Middle frontal gyrus (tissue), 1 donor: ENCODE measurements around the gene UNC93B1.
"Not testable (repeated sequence)": the region's sequence is repeated elsewhere in the genome, so short reads cannot be mapped to it uniquely, and the experiment has no call there.

Experiments
- DNase-seq: peaks from one replicate; pipeline ENCODE4 v3.0.0-alpha.2; 2015; ENCODE audit warnings: low spot score; ENCODE audit errors: extremely low spot score

Gene UNC93B1

GRCh38 chr11:67994387-67994786 lies 9.5 kb downstream of the UNC93B1 start:
- DNase-seq = not testable (repeated sequence)

DNA sequence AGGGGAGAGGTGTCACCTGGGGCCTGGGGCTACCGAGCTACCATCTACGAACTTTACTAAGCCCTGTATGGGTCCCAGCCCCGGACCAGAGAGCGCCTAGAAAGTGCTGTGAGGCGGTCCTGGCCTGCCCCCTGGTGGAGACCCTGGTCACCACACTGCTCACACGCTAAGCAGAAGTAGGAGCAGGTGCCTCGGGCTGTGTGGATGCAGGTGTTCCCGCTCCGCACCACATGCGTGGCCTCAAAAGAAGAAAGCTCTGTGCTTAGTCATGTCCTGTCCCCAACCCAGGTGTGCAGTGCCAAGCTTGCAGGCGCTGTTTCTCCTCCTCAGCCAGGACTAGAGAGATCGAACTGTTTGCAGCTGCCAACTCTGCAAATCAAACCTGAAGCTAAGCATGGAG lies 10.1 kb downstream of the UNC93B1 start:
- DNase-seq = not testable (repeated sequence)

- not testable (repeated sequence) for DNase-seq
Measured at GRCh38 chr11:67991347-67992121, 12.4 kb downstream of the UNC93B1 start.

DNA sequence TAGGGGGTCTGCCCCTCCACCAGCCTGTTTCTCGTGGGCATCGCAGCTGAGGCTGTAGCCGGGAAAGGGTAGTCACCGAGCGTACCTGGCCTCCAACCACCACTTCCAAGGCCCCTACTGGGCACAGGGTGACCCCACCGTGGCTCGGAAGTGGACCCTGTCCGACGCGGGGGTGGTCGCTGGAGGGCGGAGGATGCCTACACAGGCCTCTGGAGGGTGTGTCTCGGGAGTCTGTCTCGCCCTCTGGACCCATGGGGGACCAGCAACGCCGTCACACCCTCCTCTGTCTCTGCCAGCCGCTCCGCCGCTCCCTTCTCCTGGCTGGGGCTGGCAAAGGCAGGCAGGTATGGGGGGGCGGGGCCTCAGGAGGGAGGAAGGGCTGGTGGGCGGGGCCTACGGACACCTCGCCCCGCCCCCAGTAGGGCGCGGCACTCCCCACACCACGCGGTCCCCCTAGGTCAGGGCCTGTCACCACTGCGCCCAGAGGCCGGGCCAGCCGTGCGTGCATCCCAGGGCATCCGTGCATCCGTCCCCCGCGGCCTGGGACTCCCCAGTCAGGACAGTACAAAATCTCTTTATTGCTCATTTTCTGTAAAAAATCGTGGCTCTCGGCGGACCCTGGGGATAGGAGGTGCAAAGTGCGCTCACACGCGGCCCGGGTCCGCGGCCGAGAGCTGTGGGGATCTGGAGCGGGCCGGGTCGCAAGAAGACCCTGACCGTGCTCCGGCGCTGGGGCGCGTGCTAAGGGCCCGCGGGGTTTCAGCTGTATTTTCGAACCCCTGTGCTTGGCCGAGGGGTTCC lies 13.2 kb downstream of the UNC93B1 start:
- DNase-seq = not testable (repeated sequence)

GRCh38 chr11:67985302-67985701 lies 18.6 kb downstream of the UNC93B1 start:
- not testable (repeated sequence) for DNase-seq

DNA sequence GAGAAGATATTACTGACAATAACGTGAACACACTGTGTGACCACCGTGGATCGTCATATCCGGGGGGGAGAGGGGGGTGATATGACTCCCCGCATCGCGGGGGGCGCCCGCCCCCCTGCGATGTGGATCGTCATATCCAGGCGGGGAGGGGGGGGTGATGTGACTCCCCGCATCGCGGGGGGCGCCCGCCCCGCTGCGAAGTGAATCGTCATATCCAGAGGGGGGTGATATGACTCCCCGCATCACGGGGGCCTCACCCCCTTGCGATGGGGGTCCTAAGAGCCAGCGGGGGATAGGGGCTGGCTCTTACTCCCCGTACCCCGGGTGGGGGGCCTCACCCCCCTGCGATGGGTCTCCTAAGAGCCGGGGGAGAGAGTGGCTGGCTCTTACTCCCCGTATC lies 19.9 kb downstream of the UNC93B1 start:
- DNase-seq = no peak

GRCh38 chr11:67982255-67982857 lies 21.5 kb downstream of the UNC93B1 start:
- not testable (repeated sequence) for DNase-seq

- DNase-seq = not testable (repeated sequence)
Measured at GRCh38 chr11:67981226-67981625, 22.7 kb downstream of the UNC93B1 start.

DNA sequence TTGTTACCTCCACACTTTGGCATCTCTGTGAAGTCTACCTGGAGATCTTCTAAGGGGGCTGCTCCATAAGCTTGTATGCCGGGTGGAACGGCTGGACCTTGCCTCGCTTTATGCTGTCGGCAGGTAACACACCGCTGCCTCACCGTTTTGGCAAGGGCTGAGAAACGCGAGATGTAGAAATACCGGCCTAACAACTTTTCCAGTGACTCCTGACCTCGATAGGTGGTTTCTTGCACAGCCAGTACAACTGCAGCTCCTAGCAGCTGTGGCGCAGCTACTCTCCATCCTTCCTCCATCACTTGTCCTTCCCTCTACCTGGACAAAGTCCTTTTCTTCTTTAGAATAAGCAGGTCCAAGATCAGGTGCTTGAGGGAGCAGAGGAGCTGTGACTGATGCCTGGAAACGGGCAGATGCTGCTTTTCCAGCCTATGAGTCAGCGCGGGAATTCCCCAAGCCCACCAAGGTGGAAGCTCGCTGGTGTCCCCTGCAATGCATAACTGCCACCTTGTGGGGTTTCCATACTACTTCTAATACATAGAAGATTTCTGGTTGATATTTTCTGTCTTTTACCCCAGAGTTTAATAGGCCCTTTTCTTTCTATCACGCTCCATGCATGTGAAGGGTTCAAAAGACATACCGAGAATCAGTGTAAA lies 25.0 kb downstream of the UNC93B1 start:
- DNase-seq = not testable (repeated sequence)

- not testable (repeated sequence) for DNase-seq
Measured at GRCh38 chr11:67974746-67975145, 29.2 kb downstream of the UNC93B1 start.

- not testable (repeated sequence) for DNase-seq
Measured at GRCh38 chr11:67965830-67966348, 38.0 kb downstream of the UNC93B1 start.

DNA sequence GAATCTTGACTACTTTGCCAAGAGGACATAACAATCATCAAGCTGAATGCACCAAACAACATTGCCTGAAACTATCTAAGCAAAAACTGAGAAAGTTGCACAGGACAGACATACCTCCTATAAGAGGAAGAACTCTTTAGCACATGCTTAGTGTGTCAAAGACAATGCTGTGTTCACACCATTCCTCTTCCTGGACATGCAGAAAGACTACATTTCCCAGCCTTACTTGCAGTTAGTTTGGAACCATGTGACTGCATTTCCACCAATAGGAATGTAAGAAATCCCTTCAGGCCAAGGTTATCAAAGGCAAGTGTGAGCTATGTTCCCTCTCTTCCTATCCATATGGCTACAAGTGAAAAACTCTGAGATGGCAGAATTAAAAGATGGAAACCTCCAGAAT lies 39.2 kb downstream of the UNC93B1 start:
- not testable (repeated sequence) for DNase-seq

- not testable (repeated sequence) for DNase-seq
Measured at GRCh38 chr11:67963879-67964278, 40.0 kb downstream of the UNC93B1 start.

GRCh38 chr11:67963217-67963616 lies 40.7 kb downstream of the UNC93B1 start:
- not testable (repeated sequence) for DNase-seq

DNA sequence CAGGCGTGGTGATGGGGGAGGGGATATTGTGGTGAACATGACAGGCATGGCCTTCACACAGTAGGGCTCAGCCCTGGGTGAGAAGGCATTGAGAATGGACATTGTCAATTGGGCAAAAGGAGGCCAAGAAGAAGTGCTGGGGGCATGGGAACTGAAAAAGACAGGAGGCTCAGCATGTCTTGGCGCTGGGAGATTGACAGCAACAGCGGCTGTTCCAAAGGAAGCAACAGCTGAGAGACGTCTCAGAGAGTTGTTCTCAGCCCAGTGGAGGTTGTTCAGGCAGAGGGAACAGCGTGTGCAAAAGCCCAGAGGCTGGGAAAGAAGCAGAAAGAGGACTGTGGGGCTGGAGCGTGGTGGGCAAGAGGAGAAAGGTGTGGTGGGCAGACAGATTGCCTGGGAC lies 47.7 kb downstream of the UNC93B1 start:
- not testable (repeated sequence) for DNase-seq

- peak; percentile 9 for DNase-seq
Measured at GRCh38 chr11:67955461-67956007, 48.4 kb downstream of the UNC93B1 start.

GRCh38 chr11:67954971-67955370 lies 48.9 kb downstream of the UNC93B1 start:
- DNase-seq = not testable (repeated sequence)

- DNase-seq = not testable (repeated sequence)
Measured at GRCh38 chr11:67954251-67954650, 49.6 kb downstream of the UNC93B1 start.

DNA sequence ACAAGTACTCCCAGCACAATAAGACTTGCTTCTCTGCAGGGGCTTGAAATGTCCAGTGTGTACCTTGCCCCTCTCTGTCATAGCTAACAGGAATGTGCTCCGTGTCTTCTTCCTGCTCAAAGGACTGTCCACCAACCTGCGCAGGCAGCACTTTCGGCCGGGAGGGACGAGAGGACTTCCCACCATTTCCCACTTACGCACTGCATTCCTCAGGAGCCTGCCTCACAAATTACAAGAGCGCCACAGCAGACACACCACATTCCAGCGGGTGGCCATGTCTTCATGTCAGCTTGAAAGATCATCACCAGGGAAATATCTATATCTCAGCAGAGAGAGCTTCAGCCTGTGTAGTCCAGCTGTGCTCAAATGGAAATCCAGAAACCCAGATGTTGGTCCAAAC lies 53.2 kb downstream of the UNC93B1 start:
- not testable (repeated sequence) for DNase-seq

DNA sequence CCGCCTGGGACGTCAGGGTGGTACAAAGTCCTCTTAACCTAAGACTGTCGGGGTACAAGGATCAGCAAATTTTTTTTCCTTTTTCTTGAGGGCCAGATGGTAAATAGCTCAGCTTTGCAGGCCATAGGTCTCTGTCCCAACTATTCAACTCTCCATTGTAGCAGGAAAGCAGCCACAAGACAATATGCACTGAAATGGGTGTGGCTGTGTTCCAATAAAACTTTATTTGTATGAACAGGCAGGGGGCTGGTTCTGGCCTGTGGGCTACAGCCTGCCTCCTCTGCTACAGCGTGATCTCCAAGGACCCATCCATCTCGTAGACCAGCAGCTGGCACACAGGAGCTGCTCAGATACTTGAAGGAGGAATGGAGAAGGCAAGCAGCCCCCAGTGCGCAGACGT lies 56.1 kb downstream of the UNC93B1 start:
- not testable (repeated sequence) for DNase-seq

DNA sequence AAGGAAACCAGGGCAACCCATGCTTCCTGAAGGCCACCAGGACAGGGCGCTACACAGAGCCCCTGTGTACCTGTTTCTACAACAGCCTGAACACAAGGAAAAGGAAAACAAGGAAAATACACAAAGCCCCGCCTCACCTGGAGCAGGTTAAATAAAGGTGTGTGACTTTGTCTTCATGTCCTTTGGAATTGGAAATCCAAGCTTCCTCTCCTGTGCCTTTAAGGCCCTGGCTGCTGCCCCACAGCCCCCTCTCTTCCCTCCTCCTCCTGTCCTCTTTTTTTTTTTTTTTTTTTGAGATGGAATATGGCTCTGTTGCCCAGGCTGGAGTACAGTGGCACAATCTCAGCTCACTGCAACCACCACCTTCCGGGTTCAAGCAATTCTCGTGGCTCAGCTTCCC lies 57.5 kb downstream of the UNC93B1 start:
- DNase-seq = not testable (repeated sequence)
